IMR-90 (cell line): ENCODE data around the gene ELOVL5. TPM values are rescaled to one million over a fixed set of nuclear protein-coding genes. Genes with fewer than 3 reads are reported as not detected.

Experiments
- ATAC-seq: fragments of 200-7000 bp; cut with Tn5 transposase; 2 replicates; pipeline ENCODE4 v1.9.1; 2020; ENCODE audit warnings: low read depth, mild to moderate bottlenecking, moderate library complexity
- BruUV-seq: library from RNA; stranded (reverse); fragments of 400-500 nt; replicated peaks from 2 replicates; lab custom pipeline; 2021; lab: Mats Ljungman, UMichigan
- CTCF ChIA-PET: fragments of 300-600 bp; formaldehyde crosslinking; extraction: SDS; loops from one replicate; lab custom pipeline; 2021; ENCODE audit warnings: antibody characterized with exemption; lab: Yijun Ruan, JAX
- POLR2A ChIA-PET: fragments of 300-600 bp; sonication (Branson Sonifier 250); formaldehyde crosslinking; loops from one replicate; lab custom pipeline; 2022; ENCODE audit warnings: antibody characterized with exemption; ENCODE audit not compliant: unreplicated experiment; lab: Charles Lee
- DNase-seq: peaks from one replicate; pipeline ENCODE4 v3.0.0; 2013
- H2AFZ ChIP-seq: replicated peaks from 2 replicates; pipeline ENCODE3; 2013; ENCODE audit warnings: low read length, mild to moderate bottlenecking; ENCODE audit not compliant: poor library complexity
- H2AK5ac ChIP-seq: 2 replicates; pipeline ENCODE4 v1.6.1; 2013; ENCODE audit warnings: low read depth, low read length, inconsistent platforms
- H2AK9ac ChIP-seq: replicated peaks from 2 replicates; pipeline ENCODE3; 2013; ENCODE audit warnings: mild to moderate bottlenecking, low read depth, low read length, moderate library complexity; ENCODE audit not compliant: poor library complexity
- H2BK120ac ChIP-seq: 2 replicates; pipeline ENCODE4 v1.6.1; 2013; ENCODE audit warnings: low read depth, low read length, inconsistent platforms
- H2BK15ac ChIP-seq: 3 replicates; pipeline ENCODE4 v1.6.1; 2013; ENCODE audit warnings: low read depth, low read length, inconsistent platforms
- H2BK20ac ChIP-seq: 2 replicates; pipeline ENCODE4 v1.6.1; 2013; ENCODE audit warnings: low read depth, mild to moderate bottlenecking, inconsistent platforms, low read length, moderate library complexity
- H2BK5ac ChIP-seq: 2 replicates; pipeline ENCODE4 v1.6.1; 2013; ENCODE audit warnings: mild to moderate bottlenecking, low read depth, low read length, inconsistent platforms; ENCODE audit not compliant: poor library complexity, severe bottlenecking
- H3K14ac ChIP-seq: replicated peaks from 2 replicates; pipeline ENCODE4 v1.6.1; 2013; ENCODE audit warnings: low read depth, low read length, inconsistent platforms
- H3K18ac ChIP-seq: 2 replicates; pipeline ENCODE4 v1.6.1; 2013; ENCODE audit warnings: low read depth, low read length, control low read depth
- H3K23ac ChIP-seq: 2 replicates; pipeline ENCODE4 v1.6.1; 2013; ENCODE audit warnings: low read depth, low read length, inconsistent platforms
- H3K27ac ChIP-seq: 2 replicates; pipeline ENCODE4 v1.5.1; 2013; ENCODE audit warnings: mild to moderate bottlenecking, control low read depth, low read length; ENCODE audit not compliant: insufficient read depth
- H3K27me3 ChIP-seq: 2 replicates; pipeline ENCODE4 v1.6.1; 2013; ENCODE audit warnings: low read length; ENCODE audit not compliant: control insufficient read depth, insufficient read depth
- H3K36me3 ChIP-seq: 2 replicates; pipeline ENCODE4 v1.6.1; 2013; ENCODE audit warnings: low read length, mixed read lengths; ENCODE audit not compliant: control insufficient read depth, insufficient read depth
- H3K4ac ChIP-seq: 2 replicates; pipeline ENCODE4 v1.6.1; 2013; ENCODE audit warnings: low read depth, low read length, inconsistent platforms
- H3K4me1 ChIP-seq: 2 replicates; pipeline ENCODE4 v1.6.1; 2013; ENCODE audit warnings: low read length, mixed read lengths; ENCODE audit not compliant: control insufficient read depth, insufficient read depth
- H3K4me2 ChIP-seq: 2 replicates; pipeline ENCODE4 v1.6.1; 2013; ENCODE audit warnings: low read depth, mild to moderate bottlenecking, control low read depth, low read length, moderate library complexity
- H3K4me3 ChIP-seq: 2 replicates; pipeline ENCODE4 v1.5.1; 2013; ENCODE audit warnings: low read depth, mild to moderate bottlenecking, control low read depth, low read length, moderate library complexity; ENCODE audit not compliant: insufficient read depth
- H3K56ac ChIP-seq: 2 replicates; pipeline ENCODE4 v1.6.1; 2013; ENCODE audit warnings: low read length, inconsistent platforms; ENCODE audit not compliant: insufficient read depth; ENCODE audit errors: extremely low read depth
- H3K79me1 ChIP-seq, 2 experiments: 2 replicates each; pipeline ENCODE4 v1.6.1; 2013; ENCODE audit warnings: low read length in 2 of 2, inconsistent platforms in 1 of 2, low read depth in 1 of 2
- H3K9ac ChIP-seq: 2 replicates; pipeline ENCODE4 v1.6.1; 2013; ENCODE audit warnings: low read depth, low read length, control low read depth
- H3K9me1 ChIP-seq: 2 replicates; pipeline ENCODE4 v1.6.1; 2013; ENCODE audit warnings: low read length, inconsistent platforms; ENCODE audit not compliant: insufficient read depth
- H3K9me3 ChIP-seq: 2 replicates; pipeline ENCODE4 v1.6.1; 2013; ENCODE audit warnings: low read length; ENCODE audit not compliant: control insufficient read depth, insufficient read depth
- H4K20me1 ChIP-seq: 2 replicates; pipeline ENCODE4 v1.6.1; 2013; ENCODE audit warnings: low read length, inconsistent platforms; ENCODE audit not compliant: insufficient read depth
- H4K5ac ChIP-seq: 2 replicates; pipeline ENCODE4 v1.6.1; 2013; ENCODE audit warnings: mild to moderate bottlenecking, low read depth, low read length, control low read depth
- H4K8ac ChIP-seq, 2 experiments: 2 replicates each; pipeline ENCODE4 v1.6.1; 2013; ENCODE audit warnings: low read depth in 2 of 2, low read length in 2 of 2, control low read depth in 1 of 2, inconsistent platforms in 1 of 2
- H4K91ac ChIP-seq: 2 replicates; pipeline ENCODE4 v1.6.1; 2013; ENCODE audit warnings: low read depth, low read length, inconsistent platforms; ENCODE audit not compliant: insufficient read depth
- CTCF ChIP-seq: conservative IDR thresholded peaks from 2 replicates; pipeline ENCODE4 v1.5.1; 2012; ENCODE audit warnings: mild to moderate bottlenecking, low read depth, low read length, improper control_type of control experiment
- MXI1 ChIP-seq: IDR thresholded peaks from 2 replicates; pipeline ENCODE4 v1.6.1; 2012; ENCODE audit warnings: low read depth, mild to moderate bottlenecking, low read length, moderate library complexity, borderline replicate concordance
- RCOR1 ChIP-seq: IDR thresholded peaks from 2 replicates; pipeline ENCODE4 v1.6.1; 2012; ENCODE audit warnings: mild to moderate bottlenecking, low read length, improper control_type of control experiment; ENCODE audit not compliant: insufficient replicate concordance
- RFX5 ChIP-seq: IDR thresholded peaks from 2 replicates; pipeline ENCODE4 v1.8.0; 2012; ENCODE audit warnings: low read depth, mild to moderate bottlenecking, low read length, moderate library complexity
- WGBS, 2 experiments: methylation state at CpG; one replicate each; pipeline versions ENCODE4 v1.1.5 to v1.1.7; 2013; ENCODE audit warnings: missing lambda C conversion rate in 2 of 2; ENCODE audit not compliant: insufficient read length in 1 of 2; ENCODE audit errors: extremely low coverage in 2 of 2; 5-methylcytosine and 5-hydroxymethylcytosine counted together
- dilution Hi-C: fragments of 300-500 bp; cut with HindIII; formaldehyde crosslinking; loops from one replicate; pipeline ENCODE4 v1.14.3; 2018; ENCODE audit warnings: low sequenced_read_pairs; ENCODE audit not compliant: unreplicated experiment
- in situ Hi-C: fragments of 300-500 bp; cut with MboI; formaldehyde crosslinking; loops from 3 replicates; pipeline ENCODE4 v1.14.3; 2019; ENCODE audit warnings: low sequenced_read_pairs, inconsistent platforms, mixed read lengths
- intact Hi-C: fragments of 100-400 bp; cut with micrococcal nuclease; formaldehyde crosslinking; loops from 2 replicates; pipeline ENCODE4 v1.10.0; 2022
- polyA plus RNA-seq, 3 experiments: library from polyadenylated mRNA; depleted of rRNA; stranded (reverse); fragments of >200 nt; gene quantifications; 2 replicates each; pipeline ENCODE4 v1.2.3, GENCODE V29; 2012; ENCODE audit warnings: low replicate concordance in 1 of 3
- total RNA-seq: library from RNA; depleted of rRNA; stranded (reverse); fragments of >200 nt; gene quantifications from 2 replicates; pipeline ENCODE4 v1.2.3, GENCODE V29; 2012

Gene ELOVL5
- total and polyA plus RNA-seq, 2 of the 4 experiments (the other 2 are of a cell fraction) = 32.1 to 42.3 TPM

GRCh38 chr6:53366128-53366641 is 17.4 kb upstream of the ELOVL5 start:
- H3K18ac ChIP-seq = no peak overlapping the region
- no peak overlapping the region for H3K9ac ChIP-seq
- H3K4ac ChIP-seq = no peak overlapping the region
- H4K91ac ChIP-seq = no peak overlapping the region
- H3K27me3 ChIP-seq = peaks cover 2% of the 10 kb centered on the region
- in situ Hi-C loops (no loop called here), intact Hi-C loops (no loop called here), dilution Hi-C loops (no loop called here)
- no peak overlapping the region for H4K5ac ChIP-seq
- H2BK5ac ChIP-seq = no peak overlapping the region
- H3K36me3 ChIP-seq = no peaks in the 10 kb centered on the region
- H2BK20ac ChIP-seq = no peak overlapping the region
- DNase-seq = no peak
- H2BK15ac ChIP-seq = no peak overlapping the region
- no peak overlapping the region for H4K8ac ChIP-seq
- H3K23ac ChIP-seq = no peak overlapping the region
- no peak overlapping the region for H3K27ac ChIP-seq
- no peak overlapping the region for H2AFZ ChIP-seq
- H3K9me3 ChIP-seq = no peaks in the 10 kb centered on the region
- H2BK120ac ChIP-seq = no peak overlapping the region
- H4K20me1 ChIP-seq = no peaks in the 10 kb centered on the region
- H3K79me1 ChIP-seq = no peaks in the 10 kb centered on the region
- ChIA-PET CTCF (no interaction called here), POLR2A (no interaction called here)
- no peak overlapping the region for H2AK5ac ChIP-seq
- H3K4me1 ChIP-seq = no peaks in the 10 kb centered on the region
- no peaks in the 10 kb centered on the region for H3K9me1 ChIP-seq
- no peak for TF ChIP-seq MXI1
- no peak for TF ChIP-seq RCOR1
- no peak for TF ChIP-seq RFX5
- no peak for TF ChIP-seq CTCF
- H3K4me3 ChIP-seq = no peak overlapping the region
- BruUV-seq = no TSS peak
- H3K56ac ChIP-seq = no peak overlapping the region
- H3K14ac ChIP-seq = no peak overlapping the region
- no peak overlapping the region for H2AK9ac ChIP-seq
- H3K4me2 ChIP-seq = no peak overlapping the region
- WGBS, 2 experiments = 80% methylated on average over 1 of the region's 4 CpGs; no CpG with 5 or more reads in 1 of the 2 experiments
- ATAC-seq = no peak
